GM21737 (cell line): ENCODE data around the gene KMT2E.
A peak's percentile ranks its signal among the peaks of the same experiment; 100 is the strongest.
"Not testable (repeated sequence)": the region's sequence is repeated elsewhere in the genome, so short reads cannot be mapped to it uniquely, and the experiment has no call there.

Experiments used
- ATAC-seq: cut with Tn5 transposase; IDR thresholded peaks from one replicate; pipeline ENCODE4 v1.9.1; 2021; ENCODE audit warnings: mild to moderate bottlenecking, moderate library complexity; ENCODE audit not compliant: unreplicated experiment

Gene KMT2E

DNA sequence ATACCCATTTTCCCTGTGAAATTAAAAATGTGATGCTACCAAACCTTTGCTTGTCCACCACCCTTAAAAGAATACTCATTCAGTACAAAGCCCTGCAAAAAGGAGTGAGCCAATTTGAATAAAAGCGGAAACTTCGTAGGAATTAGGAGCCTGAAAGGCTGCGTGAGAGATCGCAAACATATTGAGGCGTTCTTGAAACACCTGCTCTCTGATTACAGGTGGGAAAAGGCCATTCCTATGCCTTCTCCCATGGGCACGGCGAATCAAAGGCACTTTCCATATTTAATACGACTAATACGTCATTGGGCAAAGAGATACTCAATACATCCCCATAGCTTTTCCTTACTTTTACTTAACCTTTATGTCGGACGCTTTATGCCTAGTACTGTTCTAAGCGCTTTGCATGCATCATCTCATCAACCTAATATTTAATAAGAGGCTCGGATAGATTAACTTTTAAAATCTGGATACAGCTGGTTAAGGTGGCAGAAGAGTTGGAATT is 30.9 kb upstream of the KMT2E start:
- no peak for ATAC-seq

DNA sequence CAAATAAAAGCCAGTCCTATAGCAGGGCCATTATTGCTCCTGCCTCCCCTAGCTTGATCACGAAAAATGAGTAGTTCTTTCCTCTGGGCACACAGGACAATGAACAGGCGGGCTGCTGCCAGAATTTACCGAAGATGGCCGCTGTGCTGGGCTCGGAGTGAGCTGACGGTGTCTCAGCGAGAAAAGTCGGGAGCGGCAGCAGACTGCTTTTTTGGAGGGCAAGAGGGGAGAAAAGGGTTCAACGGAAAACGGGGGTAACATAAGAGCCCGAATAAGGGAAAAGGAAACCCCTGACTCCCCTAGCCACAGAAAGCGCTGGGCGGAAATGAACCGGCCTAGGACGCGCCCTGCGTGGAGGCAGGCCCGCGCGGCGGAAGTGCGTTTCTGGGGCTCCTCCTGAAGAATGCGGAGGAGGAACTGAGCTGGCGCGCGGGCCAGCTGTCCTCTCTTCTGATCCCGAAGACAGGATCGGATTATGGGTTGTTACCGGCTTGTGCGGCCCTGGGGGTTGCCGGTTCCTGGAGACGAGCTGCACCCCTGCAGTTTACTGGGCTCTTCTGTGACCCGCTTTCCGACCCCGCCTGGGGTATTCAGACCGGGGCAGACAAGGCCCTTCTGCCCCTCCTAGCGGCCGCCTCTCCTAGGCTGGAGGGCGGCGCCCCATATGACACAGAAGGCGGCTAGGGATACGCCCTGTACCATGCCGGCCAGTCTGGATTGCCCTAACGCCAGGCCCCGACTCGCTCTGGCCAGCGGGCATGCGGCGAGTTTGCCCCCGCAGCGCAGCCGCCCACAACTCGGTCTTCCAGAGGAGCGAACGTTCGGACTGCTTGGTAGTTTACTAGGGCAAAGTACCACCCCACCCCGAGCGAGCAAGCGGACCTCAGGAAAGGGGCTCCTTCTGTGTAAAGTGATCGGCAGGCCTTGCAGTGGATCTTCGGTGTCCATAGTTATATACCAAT is 30.1 kb upstream of the KMT2E start:
- peak; percentile 85 for ATAC-seq

DNA sequence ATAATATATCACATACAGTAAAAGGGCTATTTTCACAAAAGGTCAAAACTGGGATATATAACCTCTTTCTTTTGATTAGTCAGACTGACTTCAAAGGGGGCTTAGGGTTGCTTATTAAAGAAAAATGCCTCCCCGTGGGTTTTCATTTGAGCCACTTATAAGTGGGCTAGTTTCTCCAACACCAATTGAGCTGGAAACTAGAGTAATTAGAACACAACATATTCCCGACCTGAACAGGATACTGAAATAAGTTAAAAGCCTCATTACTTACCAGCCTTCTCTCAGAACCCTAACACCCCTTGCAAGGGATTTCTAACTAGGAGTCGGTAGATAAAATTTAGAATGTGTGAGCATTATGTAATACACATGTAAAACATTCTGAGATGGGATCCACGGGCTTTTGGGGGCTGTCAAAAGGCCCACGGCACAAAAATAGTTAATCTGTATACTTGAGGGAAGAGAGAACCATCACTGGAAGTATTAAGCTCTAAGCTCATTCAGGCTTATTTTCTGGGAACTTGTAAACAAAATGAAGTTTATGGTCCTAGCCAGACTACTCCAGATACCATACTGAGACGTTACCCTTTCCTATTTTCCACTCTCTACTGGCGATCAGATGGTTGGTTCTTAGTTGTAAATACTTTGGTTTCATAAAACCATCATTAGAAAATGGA is 29.3 kb upstream of the KMT2E start:
- no peak for ATAC-seq

DNA sequence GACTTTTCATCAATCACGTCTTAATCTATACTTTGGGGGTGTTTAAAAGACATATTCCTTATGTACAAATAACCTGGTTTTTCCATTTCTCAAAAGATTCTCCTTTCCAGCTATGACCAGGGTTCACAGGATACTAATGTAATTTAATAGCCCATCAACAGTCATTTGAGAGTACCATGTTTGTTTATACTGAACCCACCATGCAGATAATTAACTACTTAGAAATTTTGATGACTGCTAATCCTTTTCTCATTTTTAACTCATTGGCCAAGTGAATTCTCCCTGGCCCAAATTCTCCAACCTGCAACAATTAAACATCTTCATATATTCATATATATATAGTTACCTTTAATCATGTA is 28.8 kb upstream of the KMT2E start:
- ATAC-seq, result no peak

DNA sequence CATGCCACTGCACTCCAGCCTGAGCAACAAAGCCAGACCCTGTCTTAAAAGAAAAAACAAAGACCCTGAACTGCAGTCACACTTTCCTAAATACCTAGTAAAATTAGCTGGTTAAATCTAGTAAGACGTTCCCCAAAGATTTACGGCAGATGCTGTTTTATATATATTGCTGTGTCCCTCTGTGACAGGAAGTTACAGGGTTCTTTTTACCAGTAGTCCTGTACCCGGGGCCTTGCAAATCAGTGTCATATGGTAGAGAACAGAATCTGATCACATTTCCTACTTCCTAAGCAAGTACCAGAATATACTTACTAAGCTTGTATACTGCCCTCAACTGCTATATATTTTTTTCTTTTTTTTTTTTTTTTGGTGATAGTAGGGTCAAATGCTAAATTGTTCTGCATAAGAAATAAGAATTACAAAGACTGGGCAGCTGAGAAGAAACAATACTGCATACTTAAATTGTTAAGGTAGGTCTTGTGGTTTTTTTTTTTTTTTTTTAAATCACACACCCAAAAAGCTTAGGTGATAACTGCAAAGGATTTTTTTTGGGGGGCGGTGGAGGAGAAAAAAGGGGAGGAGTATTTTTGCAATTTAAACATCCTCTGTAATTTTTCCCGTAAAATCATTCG is 27.3 kb upstream of the KMT2E start:
- ATAC-seq, result no peak

DNA sequence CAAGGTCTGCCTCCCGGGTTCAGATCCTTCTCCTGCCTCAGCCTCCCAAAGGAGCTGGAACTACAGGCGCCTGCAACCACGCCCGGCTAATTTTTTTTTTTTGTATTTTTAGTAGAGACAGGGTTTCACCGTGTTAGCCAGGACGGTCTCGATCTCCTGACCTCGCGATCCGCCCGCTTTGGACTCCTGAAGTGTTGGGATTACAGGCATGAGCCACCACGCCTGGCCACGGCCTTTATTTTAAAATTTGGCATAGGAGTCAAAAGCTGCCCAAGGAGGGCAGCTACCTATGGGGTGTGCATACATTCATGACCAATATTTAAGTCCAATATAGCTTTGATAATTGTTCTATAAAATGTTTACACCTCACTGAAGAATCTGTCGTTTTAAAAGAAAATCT is 26.6 kb upstream of the KMT2E start:
- not testable (repeated sequence) for ATAC-seq

DNA sequence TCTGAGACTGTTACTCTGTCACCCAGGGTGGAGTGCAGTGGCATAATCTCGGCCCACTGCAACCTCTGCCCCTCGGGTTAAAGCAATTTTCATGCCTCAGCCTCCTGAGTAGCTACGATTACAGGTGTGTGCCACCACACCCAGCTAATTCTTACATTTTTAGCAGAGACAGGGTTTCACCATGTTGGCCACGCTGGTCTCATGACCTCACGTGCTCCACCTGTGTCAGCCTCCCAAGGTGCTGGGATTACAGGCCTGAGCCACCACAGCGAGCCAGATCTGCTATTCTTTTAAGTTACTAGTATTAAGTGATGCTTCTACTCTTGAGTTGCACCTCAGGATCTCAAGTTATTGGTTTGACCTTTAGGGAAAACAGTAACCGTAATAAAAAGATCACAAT is 23.0 kb upstream of the KMT2E start:
- no peak for ATAC-seq

DNA sequence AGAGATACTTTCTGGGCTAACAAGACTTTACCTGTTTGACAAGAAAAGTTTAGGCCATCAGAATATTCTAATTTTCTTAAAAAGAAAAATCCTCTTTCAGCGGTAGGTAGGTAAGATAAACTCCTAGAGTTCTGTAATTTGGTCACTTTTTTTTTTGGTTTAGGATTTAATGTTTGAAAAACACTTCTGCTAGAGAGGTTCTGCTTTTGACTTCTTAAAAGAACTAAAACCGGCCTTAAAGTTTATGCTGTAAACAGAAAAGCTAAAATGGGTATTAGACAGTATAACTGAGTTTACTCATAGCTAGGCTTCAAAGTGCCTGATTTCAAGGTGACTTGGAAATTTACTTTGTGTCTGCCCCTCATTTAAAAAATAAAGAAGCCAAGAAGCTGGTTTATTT is 21.7 kb upstream of the KMT2E start:
- no peak for ATAC-seq

DNA sequence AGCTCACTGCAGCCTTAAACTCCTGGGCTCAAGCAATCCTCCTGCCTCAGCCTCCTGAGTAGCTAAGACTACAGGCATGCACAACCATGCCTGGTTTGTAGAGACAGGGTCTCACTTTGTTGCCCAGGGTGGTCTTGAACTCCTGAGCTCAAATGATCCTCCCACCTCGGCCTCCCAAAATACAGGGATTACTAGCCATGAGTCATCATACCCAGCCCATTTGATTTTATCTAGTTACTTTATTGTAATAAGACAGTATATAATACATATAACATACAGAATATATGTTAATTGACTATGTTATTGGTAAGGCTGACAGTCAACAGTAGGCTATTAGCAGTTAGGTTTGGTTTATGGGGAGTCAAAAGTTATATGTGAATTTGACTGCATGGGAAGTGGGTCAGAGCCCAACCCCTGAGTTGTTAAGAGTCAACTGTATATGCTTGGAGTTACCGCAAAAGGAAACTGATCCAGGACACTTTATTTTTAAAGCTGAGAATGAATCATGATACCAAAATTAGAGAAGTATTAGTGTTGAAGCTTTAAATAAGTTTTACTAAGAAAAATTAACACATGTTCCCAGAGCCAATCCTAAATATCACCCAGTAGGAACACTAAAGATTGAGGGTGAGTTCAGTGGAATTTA is 20.7 kb upstream of the KMT2E start:
- ATAC-seq, result no peak

DNA sequence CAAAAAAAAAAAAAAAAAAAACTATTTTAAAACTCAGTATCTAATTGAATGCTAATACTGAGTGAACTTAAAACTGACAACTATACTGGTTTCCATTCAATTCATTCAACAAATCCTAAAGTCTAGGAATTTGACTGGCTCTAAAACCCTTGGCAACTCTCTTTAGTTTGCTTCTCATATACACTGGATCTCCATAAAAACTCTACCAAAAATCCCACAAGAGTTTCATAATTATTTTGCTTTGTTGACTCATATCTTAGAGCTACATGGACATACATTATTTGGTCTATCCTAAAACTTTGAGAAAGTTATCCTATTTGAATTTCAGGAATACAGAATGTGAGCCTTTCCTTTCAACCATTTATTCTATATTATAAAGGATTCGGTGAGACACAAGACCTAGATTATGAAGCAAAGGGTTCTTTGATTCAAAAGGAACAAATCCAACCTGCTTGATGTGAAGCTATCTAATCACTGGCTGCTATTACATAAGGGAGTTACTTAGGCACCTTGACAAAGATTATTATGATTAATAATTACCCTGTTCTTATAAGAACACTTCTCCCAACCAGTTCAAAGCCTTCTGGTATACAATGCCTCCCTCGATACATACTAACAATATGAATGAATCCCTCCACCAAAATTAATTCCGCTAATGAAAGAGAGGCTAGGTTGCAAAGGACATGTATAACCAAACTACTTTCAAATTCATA is 15.8 kb upstream of the KMT2E start:
- ATAC-seq, result no peak

DNA sequence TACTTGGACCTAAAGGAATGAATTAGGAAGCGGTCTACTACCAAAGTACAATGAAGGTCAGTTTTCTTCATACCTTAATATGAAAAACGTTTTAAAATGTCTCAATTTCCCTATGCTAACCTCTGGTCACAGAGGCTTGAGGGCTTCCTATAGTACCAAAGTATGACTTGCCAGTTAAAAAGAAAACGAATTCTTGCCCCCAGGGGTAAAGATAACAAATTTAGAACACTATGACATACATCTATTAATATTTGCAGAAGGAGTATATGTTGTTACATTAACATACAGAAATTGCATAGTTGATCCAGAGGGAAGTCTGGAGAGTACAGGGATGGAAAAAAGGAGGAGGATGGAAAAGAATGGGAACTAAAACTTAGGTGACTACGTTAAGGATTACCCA is 13.8 kb upstream of the KMT2E start:
- no peak for ATAC-seq

DNA sequence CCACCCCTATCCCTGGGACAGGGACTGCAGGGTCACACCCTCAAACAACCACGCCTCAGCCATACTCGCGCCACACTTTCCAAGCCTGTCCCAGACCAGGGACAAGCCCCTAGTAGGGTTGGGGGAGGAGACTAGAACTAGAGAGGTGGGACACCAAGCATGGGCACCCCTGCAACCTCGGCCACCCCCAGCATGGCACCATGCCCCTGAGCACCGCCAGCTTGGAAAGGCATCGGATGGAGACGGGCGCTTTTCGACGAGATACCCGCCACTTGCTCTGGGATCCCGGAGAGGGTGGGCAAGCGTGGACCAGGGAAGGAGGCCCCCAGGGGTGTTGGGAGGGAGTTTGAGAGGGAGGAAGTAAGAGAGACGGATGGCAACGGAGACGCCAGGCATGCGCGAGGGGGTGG is 13.1 kb upstream of the KMT2E start:
- ATAC-seq, result no peak

DNA sequence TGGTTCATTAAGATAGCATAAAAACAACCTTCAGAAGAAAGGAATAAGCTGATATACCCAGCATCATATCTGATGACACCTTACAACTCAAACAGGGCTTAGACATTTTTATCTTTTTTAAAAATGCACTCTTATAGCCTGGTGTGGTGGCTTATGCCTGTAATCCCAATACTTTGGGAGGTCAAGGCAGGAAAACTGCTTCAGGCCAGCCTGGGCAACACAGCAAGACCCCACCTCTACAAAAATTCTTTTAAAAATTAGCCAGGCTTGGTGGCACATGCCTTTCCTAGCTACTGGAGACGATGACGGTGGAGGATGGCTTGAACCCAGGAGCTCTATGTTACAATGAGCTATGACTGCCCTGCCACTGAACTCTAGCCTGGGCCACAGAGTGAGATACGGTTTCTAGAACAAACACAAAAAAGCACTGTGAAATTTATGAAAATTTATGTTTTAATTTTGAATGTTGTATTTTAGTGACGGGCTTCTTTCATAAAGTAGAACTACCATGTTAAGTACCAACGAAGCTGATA is 12.3 kb upstream of the KMT2E start:
- no peak for ATAC-seq

DNA sequence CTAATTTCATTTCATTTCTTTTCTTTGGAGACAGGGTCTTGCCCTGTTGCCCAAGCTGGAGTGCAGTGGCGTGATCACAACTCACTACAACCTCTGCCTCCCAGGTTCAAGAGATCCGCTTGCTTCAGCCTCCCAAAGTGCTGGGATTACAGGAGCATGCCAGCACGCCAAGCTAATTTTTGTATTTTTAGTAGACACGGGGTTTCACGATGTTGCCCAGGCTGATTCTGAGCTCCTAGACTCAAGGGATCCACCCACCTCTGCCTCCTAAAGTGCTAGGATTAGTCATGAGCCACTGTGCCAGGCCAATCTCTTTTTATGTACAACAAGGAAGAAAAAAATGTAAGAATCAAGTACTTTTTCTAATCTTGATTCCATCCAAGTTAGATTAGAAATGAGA is 10.7 kb upstream of the KMT2E start:
- ATAC-seq, result no peak

DNA sequence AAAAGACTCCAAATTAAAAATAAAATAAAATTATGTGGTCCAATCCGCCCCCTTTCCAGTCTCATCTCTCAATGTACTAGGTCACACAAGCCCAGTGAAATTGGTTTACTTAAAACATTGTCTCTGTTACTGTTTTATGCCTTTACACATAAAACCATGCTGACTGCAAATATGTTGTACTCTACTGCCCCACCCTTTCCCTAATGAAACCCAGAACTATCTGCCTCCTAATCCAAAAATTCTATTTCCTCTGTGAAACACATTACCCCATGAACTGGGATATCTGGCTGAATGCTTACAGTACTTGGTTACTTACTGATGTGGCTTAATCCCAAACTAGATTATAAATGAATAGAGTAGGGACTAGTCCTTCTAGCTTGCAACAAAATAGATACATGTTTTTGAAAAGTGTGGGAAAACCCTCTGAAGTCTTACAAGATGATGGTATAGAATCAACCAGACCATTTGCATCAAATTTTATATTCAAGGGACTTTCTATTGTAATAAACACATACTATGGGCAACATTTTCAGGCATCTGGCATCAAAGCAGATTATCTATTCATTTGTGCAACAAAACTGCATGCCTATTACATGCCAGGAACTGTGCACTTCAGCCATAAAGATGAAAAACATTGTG is 10.0 kb upstream of the KMT2E start:
- no peak for ATAC-seq

DNA sequence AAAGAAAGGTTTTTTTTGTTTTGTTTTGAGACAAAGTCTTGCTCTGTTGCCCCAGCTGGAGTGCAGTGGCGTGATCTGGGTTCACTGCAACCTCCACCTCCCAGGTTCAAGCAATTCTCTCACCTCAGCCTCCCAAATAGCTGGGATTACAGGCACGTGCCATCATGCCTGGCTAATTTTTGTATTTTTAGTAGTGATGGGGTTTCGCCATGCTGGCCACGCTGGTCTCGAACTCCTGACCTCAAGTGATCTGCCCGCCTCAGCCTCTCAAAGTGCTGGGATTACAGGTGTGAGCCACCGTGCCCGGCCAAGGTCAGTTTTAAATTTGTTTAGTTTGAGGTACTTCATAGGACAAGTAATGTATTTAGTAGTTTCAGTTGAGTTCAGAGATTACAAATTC is 9.0 kb upstream of the KMT2E start:
- not testable (repeated sequence) for ATAC-seq

DNA sequence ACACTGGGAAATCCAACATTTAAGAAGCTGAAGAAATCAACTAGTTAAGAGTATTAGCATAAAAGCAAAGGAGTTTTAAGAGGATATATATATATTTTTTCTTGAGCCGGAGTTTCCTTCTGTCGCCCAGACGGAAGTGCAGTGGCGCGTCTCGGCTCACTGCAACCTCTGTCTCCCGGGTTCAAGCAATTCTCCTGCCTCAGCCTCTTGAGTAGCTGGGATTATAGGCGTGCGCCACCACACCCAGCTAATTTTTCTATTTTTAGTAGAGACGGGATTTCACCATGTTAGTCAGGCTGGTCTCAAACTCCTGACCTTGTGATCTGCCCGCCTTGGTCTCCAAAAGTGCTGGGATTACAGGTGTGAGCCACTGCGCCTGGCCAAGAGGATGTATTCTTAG is 8.5 kb upstream of the KMT2E start:
- ATAC-seq, result not testable (repeated sequence)

DNA sequence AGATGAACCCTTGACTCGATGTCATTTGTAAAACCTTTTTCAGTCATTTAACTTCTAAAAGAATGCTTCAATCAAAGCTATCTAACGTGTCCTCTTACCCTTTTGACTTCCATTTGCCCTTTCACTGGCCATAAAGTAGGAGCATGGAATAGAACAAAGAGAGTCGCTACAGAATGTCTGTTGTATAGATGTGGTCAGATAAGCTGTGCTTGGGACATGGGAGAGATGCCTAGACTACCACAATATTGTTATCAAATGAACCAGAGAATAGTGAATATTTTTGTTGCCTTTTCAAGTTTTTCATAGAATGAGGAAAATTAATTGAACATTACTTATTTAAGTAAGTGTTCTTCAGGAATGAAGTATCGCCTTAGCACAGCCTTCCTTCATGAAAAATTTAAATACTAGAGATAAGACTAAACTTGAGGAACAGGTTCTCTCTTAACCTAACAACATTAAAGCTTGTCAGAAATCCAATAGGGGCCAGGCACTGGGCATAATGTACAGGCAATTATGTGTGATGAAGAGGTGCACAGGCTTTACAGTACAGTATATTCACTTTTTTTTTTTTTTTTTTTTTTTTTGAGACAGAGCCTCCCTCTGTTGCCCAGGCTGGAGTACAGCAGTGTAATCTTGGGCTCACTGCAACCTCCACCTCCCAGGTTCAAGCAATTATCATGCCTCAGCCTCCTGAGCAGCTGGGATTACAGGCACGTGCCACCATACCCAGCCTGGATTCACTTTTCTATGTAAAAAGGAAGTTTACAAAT is 7.5 kb upstream of the KMT2E start:
- no peak for ATAC-seq

DNA sequence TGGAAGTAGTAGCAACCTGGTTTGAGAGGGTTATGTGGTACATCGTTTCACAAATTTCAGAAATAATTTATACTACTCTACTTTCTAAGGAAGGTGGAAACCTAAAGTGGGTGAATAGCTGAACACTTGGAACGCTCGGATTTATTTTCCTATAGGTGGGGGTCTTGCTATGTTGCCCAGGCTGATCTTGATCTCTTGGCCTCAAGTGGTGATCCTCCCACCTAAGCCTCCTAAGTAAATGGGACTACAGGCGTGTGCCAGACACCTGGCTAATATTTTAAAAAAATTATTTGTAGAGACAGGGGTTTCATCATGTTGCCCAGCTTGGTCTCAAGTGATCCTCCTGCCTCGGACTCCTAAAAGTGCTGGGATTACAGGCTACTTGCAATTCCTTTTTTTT is 6.7 kb upstream of the KMT2E start:
- ATAC-seq, result no peak
